Stimulated activated CD8-positive, alpha-beta memory T cell treated with anti-CD3 and anti-CD28 coated beads, Interleukin-12 subunit alpha, Interleukin-12 subunit beta, amount 100 ng/mL, for 4 hours (primary cell): ENCODE results near the gene FNBP1.

Experiments used
- DNase-seq: peaks from one replicate; pipeline ENCODE4 v3.0.0-alpha.2; 2020; ENCODE audit warnings: low read depth

FNBP1 gene

GRCh38 chr9:129854588-129855110 is 188.3 kb downstream of the FNBP1 start:
- no peak for DNase-seq

- DNase-seq: no peak
These were observed 189.4 kb downstream of the FNBP1 start for GRCh38 chr9:129853614-129854013.

GRCh38 chr9:129852579-129852978 is 190.4 kb downstream of the FNBP1 start:
- no peak for DNase-seq

GRCh38 chr9:129851821-129852220 is 191.2 kb downstream of the FNBP1 start:
- no peak for DNase-seq

- no peak for DNase-seq
These were observed 192.0 kb downstream of the FNBP1 start for GRCh38 chr9:129850821-129851550.

GRCh38 chr9:129849901-129850300 is 193.1 kb downstream of the FNBP1 start:
- DNase-seq: no peak

GRCh38 chr9:129848712-129849441 is 194.1 kb downstream of the FNBP1 start:
- DNase-seq: no peak

GRCh38 chr9:129845373-129845772 is 197.6 kb downstream of the FNBP1 start:
- DNase-seq: no peak

GRCh38 chr9:129841071-129841470 is 201.9 kb downstream of the FNBP1 start:
- DNase-seq: no peak

GRCh38 chr9:129840034-129840433 is 203.0 kb downstream of the FNBP1 start:
- DNase-seq: no peak

GRCh38 chr9:129839324-129840023 is 203.5 kb downstream of the FNBP1 start:
- no peak for DNase-seq

- DNase-seq: no peak
These were observed 204.2 kb downstream of the FNBP1 start for GRCh38 chr9:129838707-129839259.
